MCF 10A (cell line): ENCODE measurements around the gene MAPK11. TPM values are rescaled to one million over a fixed set of nuclear protein-coding genes. Genes with fewer than 3 reads are reported as not detected.

Experiments used
- BruUV-seq: library from RNA; stranded (reverse); fragments of 400-500 nt; replicated peaks from 2 replicates; lab custom pipeline; 2021; lab: Mats Ljungman, UMichigan
- CTCF ChIA-PET: fragments of 300-600 bp; sonication (Branson Sonifier 250); formaldehyde crosslinking; extraction: SDS; loops from one replicate; lab custom pipeline; 2021; ENCODE audit warnings: antibody characterized with exemption, inconsistent platforms; lab: Yijun Ruan, JAX
- POLR2A ChIA-PET: fragments of 300-600, 350-650 bp; sonication (Branson Sonifier 250); formaldehyde crosslinking; extraction: SDS; loops from one replicate; lab custom pipeline; 2020; ENCODE audit warnings: antibody characterized with exemption, inconsistent platforms; lab: Yijun Ruan, JAX
- DNase-seq: peaks from one replicate; pipeline ENCODE4 v3.0.0-alpha.2; 2018; ENCODE audit not compliant: unreplicated experiment
- H3K27ac Mint-ChIP-seq: one replicate; pipeline ENCODE4 v1.8.0; 2022; ENCODE audit warnings: mild to moderate bottlenecking, low read depth, mixed read lengths; ENCODE audit not compliant: unreplicated experiment
- H3K27me3 Mint-ChIP-seq: one replicate; pipeline ENCODE4 v1.8.0; 2022; ENCODE audit warnings: mixed read lengths; ENCODE audit not compliant: insufficient read depth, unreplicated experiment
- H3K36me3 Mint-ChIP-seq: one replicate; pipeline ENCODE4 v1.8.0; 2022; ENCODE audit warnings: mild to moderate bottlenecking, moderate library complexity, mixed read lengths; ENCODE audit not compliant: insufficient read depth, unreplicated experiment
- H3K4me1 Mint-ChIP-seq: one replicate; pipeline ENCODE4 v1.8.0; 2022; ENCODE audit warnings: mixed read lengths; ENCODE audit not compliant: insufficient read depth, unreplicated experiment
- H3K4me3 Mint-ChIP-seq: one replicate; pipeline ENCODE4 v1.8.0; 2022; ENCODE audit warnings: mild to moderate bottlenecking, moderate library complexity, mixed read lengths; ENCODE audit not compliant: unreplicated experiment
- H3K9me3 Mint-ChIP-seq: one replicate; pipeline ENCODE4 v1.8.0; 2022; ENCODE audit warnings: mixed read lengths; ENCODE audit not compliant: unreplicated experiment
- intact Hi-C: fragments of 100-400 bp; cut with micrococcal nuclease; formaldehyde crosslinking; loops from 2 replicates; pipeline ENCODE4 v1.14.1; 2022
- total RNA-seq: library from RNA; stranded (reverse); gene quantifications from 2 replicates; pipeline ENCODE4 v1.2.3, GENCODE V29; 2022
- TF ChIP-seq, protein P1 (sequence below): fragments of 200-600 bp; IDR thresholded peaks from one replicate; pipeline ENCODE4 v1.8.0; 2022; ENCODE audit warnings: antibody characterized with exemption, mild to moderate bottlenecking; ENCODE audit not compliant: unreplicated experiment

The MAPK11 gene
- total RNA-seq, 1 experiment from 2014 or later: 10.4 TPM

- H3K27me3 Mint-ChIP-seq: no peaks in the 10 kb centered on the region
- DNase-seq: no peak
- ChIA-PET POLR2A (no interaction called here), CTCF (interaction anchor here (2.5 kb wide), 1 partner anchor 64 kb away, joined by 11 read pairs; no protein-coding TSS in a partner anchor)
- BruUV-seq: no TSS peak
- intact Hi-C loops: no loop called here
- no peak overlapping the region for H3K27ac Mint-ChIP-seq
- no peak overlapping the region for H3K4me3 Mint-ChIP-seq
- TF ChIP-seq, protein P1, sequence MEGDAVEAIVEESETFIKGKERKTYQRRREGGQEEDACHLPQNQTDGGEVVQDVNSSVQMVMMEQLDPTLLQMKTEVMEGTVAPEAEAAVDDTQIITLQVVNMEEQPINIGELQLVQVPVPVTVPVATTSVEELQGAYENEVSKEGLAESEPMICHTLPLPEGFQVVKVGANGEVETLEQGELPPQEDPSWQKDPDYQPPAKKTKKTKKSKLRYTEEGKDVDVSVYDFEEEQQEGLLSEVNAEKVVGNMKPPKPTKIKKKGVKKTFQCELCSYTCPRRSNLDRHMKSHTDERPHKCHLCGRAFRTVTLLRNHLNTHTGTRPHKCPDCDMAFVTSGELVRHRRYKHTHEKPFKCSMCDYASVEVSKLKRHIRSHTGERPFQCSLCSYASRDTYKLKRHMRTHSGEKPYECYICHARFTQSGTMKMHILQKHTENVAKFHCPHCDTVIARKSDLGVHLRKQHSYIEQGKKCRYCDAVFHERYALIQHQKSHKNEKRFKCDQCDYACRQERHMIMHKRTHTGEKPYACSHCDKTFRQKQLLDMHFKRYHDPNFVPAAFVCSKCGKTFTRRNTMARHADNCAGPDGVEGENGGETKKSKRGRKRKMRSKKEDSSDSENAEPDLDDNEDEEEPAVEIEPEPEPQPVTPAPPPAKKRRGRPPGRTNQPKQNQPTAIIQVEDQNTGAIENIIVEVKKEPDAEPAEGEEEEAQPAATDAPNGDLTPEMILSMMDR: no peak
- H3K9me3 Mint-ChIP-seq: no peaks in the 10 kb centered on the region
- peaks cover 10% of the 10 kb centered on the region for H3K4me1 Mint-ChIP-seq
- H3K36me3 Mint-ChIP-seq: peaks cover 85% of the 10 kb centered on the region
Measured at GRCh38 chr22:50277761-50278160, 7.6 kb upstream of the MAPK11 start.

DNA sequence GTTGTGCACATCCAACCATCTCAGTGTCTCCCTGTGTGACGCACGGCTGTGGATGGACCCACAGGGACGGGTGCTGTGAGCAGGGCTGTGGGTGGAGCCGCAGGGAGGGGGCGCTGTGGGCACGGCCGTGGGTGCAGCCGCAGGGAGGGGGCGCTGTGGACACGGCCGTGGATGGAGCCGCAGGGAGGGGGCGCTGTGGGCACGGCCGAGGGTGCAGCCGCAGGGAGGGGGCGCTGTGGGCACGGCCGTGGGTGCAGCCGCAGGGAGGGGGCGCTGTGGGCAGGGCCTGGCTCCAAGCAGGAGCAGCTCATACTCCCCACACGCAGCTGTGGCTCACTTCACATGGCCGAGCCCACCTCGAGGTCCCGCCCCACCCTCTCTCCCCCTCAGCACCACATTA, 6.0 kb upstream of the MAPK11 start:
- no peaks in the 10 kb centered on the region for H3K9me3 Mint-ChIP-seq
- H3K4me3 Mint-ChIP-seq: no peak overlapping the region
- TF ChIP-seq, protein P1: peak; percentile 64
- DNase-seq: no peak
- peaks cover 6% of the 10 kb centered on the region for H3K4me1 Mint-ChIP-seq
- CTCF ChIA-PET: interaction anchor here (0.8 to 5.4 kb wide), 14 partner anchors 8 to 65 kb away, joined by 3 to 38 read pairs (median 6); partner anchors contain the start of genes DENND6B and MAPK12
- no peaks in the 10 kb centered on the region for H3K27me3 Mint-ChIP-seq
- intact Hi-C loops: no loop called here
- no TSS peak for BruUV-seq
- POLR2A ChIA-PET: interaction anchor here (1.3 kb wide), 1 partner anchor 31 kb away, joined by 4 read pairs; no protein-coding TSS in a partner anchor
- no peak overlapping the region for H3K27ac Mint-ChIP-seq
- peaks cover 68% of the 10 kb centered on the region for H3K36me3 Mint-ChIP-seq

DNA sequence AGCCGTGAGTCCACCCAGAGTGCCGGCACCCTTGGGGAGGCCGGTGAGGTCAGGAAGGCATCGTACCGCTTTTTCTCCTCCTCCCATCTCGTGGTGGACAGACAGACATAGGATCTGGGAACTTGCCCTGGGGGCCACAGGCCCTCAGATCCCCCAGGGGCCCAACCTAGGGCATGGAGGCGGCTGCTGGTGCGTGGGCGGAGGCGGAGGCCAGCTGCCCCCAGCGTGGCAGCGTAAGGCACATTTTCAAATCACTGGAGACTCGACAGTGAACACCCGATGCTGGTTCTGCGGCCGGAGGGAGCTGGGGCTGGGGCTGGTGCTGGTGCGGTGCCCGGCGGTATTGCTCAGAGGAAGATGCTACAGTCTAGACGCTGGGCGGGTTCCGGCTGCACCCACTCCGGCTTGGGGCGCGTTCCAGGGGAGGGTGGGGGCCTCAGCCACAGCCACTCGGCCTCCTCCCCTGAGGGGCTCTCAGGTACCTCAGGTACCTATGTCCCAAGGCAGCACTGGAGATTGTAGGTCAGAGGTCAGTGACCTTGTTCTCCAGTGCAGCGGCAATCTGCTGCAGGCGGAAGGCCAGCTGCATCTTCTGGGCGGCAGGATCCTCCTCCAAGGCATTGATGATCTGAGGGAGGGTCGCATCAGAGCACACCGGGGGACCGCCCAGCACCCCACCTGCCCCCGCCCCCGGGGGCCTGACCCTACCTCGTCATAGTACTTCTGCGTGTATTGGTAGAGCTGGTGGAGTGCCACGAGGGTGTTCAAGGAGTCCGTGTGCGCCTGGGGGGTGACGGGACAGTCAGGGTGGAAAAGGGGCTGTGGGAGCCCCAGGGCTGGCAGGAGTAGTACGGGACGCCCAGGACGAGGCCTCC, 5.2 kb upstream of the MAPK11 start:
- ChIA-PET CTCF (interaction anchor here (1.0 to 5.4 kb wide), 12 partner anchors 9 to 66 kb away, joined by 3 to 38 read pairs (median 6); partner anchors contain the start of genes DENND6B and MAPK12), POLR2A (interaction anchor here (1.3 kb wide), 1 partner anchor 32 kb away, joined by 4 read pairs; no protein-coding TSS in a partner anchor)
- H3K36me3 Mint-ChIP-seq: peaks cover 61% of the 10 kb centered on the region
- no peaks in the 10 kb centered on the region for H3K27me3 Mint-ChIP-seq
- no peak for DNase-seq
- BruUV-seq: TSS peak; percentile 78
- H3K27ac Mint-ChIP-seq: no peak overlapping the region
- H3K4me1 Mint-ChIP-seq: peaks cover 6% of the 10 kb centered on the region
- no peaks in the 10 kb centered on the region for H3K9me3 Mint-ChIP-seq
- intact Hi-C loops: loop anchor here (2.0 kb wide), 1 partner anchor 51 kb away; the partner anchor contains the start of gene DENND6B
- TF ChIP-seq, protein P1: no peak
- H3K4me3 Mint-ChIP-seq: no peak overlapping the region

DNA sequence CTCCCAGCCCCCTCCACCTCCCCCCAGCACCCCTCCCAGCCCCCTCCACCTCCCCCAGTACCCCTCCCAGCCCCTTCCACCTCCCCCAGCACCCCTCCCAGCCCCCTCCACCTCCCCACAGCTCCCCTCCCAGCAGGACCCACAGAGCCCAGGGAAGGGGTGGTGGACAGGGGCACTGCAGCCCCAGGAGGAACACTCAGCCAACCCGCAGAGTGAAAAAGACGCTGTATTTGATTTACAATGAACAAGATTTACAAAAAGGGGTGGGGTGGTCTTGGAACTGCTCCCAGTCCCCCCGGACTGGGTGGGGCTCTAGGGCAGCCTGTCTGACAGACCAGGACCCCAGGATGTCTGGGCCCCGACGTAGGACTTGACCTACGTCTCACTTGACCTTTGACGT, 4.6 kb upstream of the MAPK11 start:
- no peaks in the 10 kb centered on the region for H3K27me3 Mint-ChIP-seq
- intact Hi-C loops: loop anchor here (1.0 to 2.0 kb wide), 2 partner anchors 52 to 68 kb away; partner anchors contain the start of gene DENND6B
- peaks cover 59% of the 10 kb centered on the region for H3K36me3 Mint-ChIP-seq
- H3K4me3 Mint-ChIP-seq: no peak overlapping the region
- POLR2A ChIA-PET: interaction anchor here (1.3 to 3.4 kb wide), 2 partner anchors 31 to 32 kb away, joined by 4 to 15 read pairs; no protein-coding TSS in a partner anchor
- BruUV-seq: no TSS peak
- CTCF ChIA-PET: interaction anchor here (0.7 to 5.4 kb wide), 6 partner anchors 11 to 59 kb away, joined by 3 to 38 read pairs (median 4); partner anchors contain the start of gene DENND6B
- TF ChIP-seq, protein P1: no peak
- DNase-seq: no peak
- no peaks in the 10 kb centered on the region for H3K9me3 Mint-ChIP-seq
- H3K4me1 Mint-ChIP-seq: peaks cover 6% of the 10 kb centered on the region
- no peak overlapping the region for H3K27ac Mint-ChIP-seq
